Measurements from ENCODE around the gene ZNF724.
"Not testable (repeated sequence)": the region's sequence is repeated elsewhere in the genome, so short reads cannot be mapped to it uniquely, and the experiment has no call there.

ZNF724 gene

DNA sequence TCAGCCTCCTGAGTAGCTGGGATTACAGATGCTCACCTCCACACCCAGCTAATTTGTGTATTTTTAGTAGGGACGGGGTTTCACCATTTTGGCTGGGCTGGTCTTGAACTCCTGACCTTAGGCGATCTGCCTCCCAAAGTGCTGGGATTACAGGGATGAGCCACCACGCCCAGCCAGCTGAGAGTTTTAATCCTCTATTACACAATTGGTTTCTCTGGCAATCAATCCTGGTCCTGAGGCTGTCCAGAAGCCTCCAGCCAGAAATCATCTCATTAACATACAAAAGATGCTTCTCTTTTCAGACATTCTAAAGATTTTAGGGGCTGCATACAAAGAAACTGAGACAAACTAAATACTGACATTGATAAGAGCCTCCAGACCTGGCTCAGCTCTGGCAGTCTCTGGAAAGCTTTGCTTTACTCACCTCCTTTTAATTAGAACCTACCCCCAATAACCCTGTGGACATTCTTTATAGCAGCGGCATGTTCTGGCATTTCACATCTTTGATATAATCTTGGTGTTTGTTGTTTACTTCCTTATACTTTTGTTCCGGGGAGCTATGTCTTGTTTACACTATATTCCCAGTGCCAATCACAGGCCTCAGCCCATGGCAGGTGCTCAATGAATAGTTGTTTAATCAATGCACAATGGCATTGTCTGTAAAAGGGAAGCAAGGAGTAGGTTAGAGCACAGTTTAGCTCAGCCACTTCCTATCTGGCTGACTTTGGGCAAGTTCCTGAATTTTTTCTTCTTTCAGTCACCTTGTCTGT, 4.1 kb upstream of the ZNF724 start:
- no peak overlapping the region for H2AFZ ChIP-seq
- no peak overlapping the region for H3K4me3 ChIP-seq (ENCODE audit: low read depth, low read length)
- no peak overlapping the region for H3K27ac ChIP-seq
- no peaks in the 10 kb centered on the region for H3K4me1 ChIP-seq
- no peaks in the 10 kb centered on the region for H3K36me3 ChIP-seq (ENCODE audit: control insufficient read depth, insufficient read depth, low read length)
- H3K4me2 ChIP-seq (ENCODE audit: low read length): no peak overlapping the region
- no peaks in the 10 kb centered on the region for H3K9me3 ChIP-seq (ENCODE audit: control insufficient read depth, low read length)
- TF ChIP-seq, protein P1, sequence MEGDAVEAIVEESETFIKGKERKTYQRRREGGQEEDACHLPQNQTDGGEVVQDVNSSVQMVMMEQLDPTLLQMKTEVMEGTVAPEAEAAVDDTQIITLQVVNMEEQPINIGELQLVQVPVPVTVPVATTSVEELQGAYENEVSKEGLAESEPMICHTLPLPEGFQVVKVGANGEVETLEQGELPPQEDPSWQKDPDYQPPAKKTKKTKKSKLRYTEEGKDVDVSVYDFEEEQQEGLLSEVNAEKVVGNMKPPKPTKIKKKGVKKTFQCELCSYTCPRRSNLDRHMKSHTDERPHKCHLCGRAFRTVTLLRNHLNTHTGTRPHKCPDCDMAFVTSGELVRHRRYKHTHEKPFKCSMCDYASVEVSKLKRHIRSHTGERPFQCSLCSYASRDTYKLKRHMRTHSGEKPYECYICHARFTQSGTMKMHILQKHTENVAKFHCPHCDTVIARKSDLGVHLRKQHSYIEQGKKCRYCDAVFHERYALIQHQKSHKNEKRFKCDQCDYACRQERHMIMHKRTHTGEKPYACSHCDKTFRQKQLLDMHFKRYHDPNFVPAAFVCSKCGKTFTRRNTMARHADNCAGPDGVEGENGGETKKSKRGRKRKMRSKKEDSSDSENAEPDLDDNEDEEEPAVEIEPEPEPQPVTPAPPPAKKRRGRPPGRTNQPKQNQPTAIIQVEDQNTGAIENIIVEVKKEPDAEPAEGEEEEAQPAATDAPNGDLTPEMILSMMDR (IDR thresholded peaks at IDR 0.05): no peak
- no peaks in the 10 kb centered on the region for H3K79me2 ChIP-seq
- no peak overlapping the region for H3K9ac ChIP-seq
- H3K27me3 ChIP-seq (ENCODE audit: control insufficient read depth, insufficient read depth, low read length): no peaks in the 10 kb centered on the region

DNA sequence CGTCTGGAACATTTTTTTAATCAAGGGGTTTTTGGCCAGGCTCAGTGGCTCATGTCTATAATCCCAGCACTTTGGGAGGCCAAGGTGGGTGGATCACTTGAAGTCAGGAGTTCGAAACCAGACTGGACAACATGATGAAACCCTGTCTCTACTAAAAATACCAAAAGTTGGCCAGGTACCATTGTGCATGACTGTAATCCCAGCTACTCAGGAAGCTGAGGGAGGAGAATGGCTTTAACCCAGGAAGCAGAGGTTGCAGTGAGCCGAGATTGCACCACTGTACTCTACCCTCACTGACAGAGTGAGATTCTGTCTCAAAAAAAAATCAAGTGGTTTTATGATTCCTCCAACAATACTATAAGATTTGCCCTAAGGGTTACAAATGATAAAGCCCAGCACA, 3.1 kb upstream of the ZNF724 start:
- H3K79me2 ChIP-seq; H3K36me3 ChIP-seq (ENCODE audit: control insufficient read depth, insufficient read depth, low read length); H3K9ac ChIP-seq; H3K4me2 ChIP-seq (ENCODE audit: low read length); H2AFZ ChIP-seq; H3K27me3 ChIP-seq (ENCODE audit: control insufficient read depth, insufficient read depth, low read length); H3K9me3 ChIP-seq (ENCODE audit: control insufficient read depth, low read length); H3K27ac ChIP-seq; H3K4me3 ChIP-seq (ENCODE audit: low read depth, low read length); H3K4me1 ChIP-seq: not testable (repeated sequence)

- Histone ChIP-seq H3K27me3 (ENCODE audit: control insufficient read depth, insufficient read depth, low read length) (no peaks in the 10 kb centered on the region), H3K27ac (no peak overlapping the region), H3K9ac (no peak overlapping the region), H3K4me1 (no peaks in the 10 kb centered on the region), H3K4me2 (ENCODE audit: low read length) (no peak overlapping the region), H2AFZ (no peak overlapping the region), H3K9me3 (ENCODE audit: control insufficient read depth, low read length) (peaks cover 3% of the 10 kb centered on the region), H3K36me3 (ENCODE audit: control insufficient read depth, insufficient read depth, low read length) (no peaks in the 10 kb centered on the region), H3K4me3 (ENCODE audit: low read depth, low read length) (no peak overlapping the region), H3K79me2 (no peaks in the 10 kb centered on the region)
- TF ChIP-seq, protein P1 (IDR thresholded peaks at IDR 0.05): no peak
These were observed 8.8 kb downstream of the ZNF724 start for GRCh38 chr19:23241419-23241818.

DNA sequence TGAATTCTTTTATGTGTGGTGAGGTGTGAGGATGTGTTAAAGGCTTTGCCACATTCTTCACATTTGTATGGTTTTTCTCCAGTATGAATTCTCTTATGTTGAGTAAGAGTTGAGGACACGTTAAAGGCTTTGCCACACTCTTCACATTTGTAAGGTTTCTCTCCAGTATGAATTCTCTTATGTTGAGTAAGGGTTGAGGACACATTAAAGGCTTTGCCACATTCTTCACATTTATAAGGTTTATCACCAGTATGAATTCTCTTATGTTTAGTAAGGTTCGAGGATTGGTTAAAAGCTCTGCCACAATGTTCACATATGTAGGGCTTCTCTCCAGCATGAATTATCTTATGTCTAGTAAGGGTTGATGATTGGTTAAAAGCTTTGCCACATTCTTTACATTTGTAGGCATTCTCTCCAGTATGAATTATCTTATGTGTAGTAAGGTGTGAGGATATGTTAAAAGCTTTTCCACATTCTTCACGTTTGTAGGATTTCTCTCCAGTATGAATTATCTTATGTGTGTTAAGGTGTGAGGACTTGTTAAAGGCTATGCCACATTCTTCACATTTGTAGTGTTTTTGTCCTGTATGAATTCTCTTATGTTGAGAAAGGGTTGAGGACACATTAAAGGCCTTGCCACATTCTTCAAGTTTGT, 27.1 kb downstream of the ZNF724 start:
- H3K27me3 ChIP-seq (ENCODE audit: control insufficient read depth, insufficient read depth, low read length): no peaks in the 10 kb centered on the region
- H3K4me2 ChIP-seq (ENCODE audit: low read length): no peak overlapping the region
- peaks cover 2% of the 10 kb centered on the region for H3K36me3 ChIP-seq (ENCODE audit: control insufficient read depth, insufficient read depth, low read length)
- no peak overlapping the region for H3K4me3 ChIP-seq (ENCODE audit: low read depth, low read length)
- no peaks in the 10 kb centered on the region for H3K4me1 ChIP-seq
- no peaks in the 10 kb centered on the region for H3K79me2 ChIP-seq
- TF ChIP-seq, protein P1 (IDR thresholded peaks at IDR 0.05): no peak
- H3K9ac ChIP-seq: no peak overlapping the region
- no peak overlapping the region for H3K27ac ChIP-seq
- no peaks in the 10 kb centered on the region for H3K9me3 ChIP-seq (ENCODE audit: control insufficient read depth, low read length)
- no peak overlapping the region for H2AFZ ChIP-seq

DNA sequence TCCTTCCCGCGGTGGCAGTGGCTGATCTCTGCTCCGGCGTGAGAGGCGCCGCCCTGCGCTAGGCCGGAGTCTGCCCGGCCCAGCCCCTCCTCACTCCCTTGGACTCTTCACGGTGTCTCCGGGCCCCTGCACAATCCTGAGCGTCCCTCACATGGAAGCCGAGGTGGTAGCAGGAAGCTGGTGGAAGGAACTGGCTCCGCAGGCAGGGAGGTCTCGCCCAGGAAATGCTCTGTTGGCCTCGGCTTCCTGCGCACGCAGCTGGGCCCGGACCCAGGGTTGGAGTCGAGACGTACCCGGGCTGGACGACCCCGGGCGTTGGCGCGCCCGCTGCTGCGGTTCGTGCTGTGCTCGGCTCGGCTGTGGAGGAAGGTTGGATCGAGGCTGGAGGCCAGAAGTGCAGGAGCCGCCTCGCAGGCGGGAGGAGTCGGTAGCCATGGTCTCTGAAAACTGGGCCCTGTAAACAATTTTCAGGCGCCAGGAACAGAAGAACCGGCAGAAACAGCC, 46.3 kb downstream of the ZNF724 start:
- H3K9ac ChIP-seq: no peak overlapping the region

More for the DNA sequence above, 46.3 kb downstream of the ZNF724 start:
- Histone ChIP-seq H3K4me2 (ENCODE audit: low read length) (peak overlapping the region; percentile 49), H3K4me3 (ENCODE audit: low read depth, low read length) (no peak overlapping the region), H3K36me3 (ENCODE audit: control insufficient read depth, insufficient read depth, low read length) (no peaks in the 10 kb centered on the region), H3K79me2 (no peaks in the 10 kb centered on the region), H3K27me3 (ENCODE audit: control insufficient read depth, insufficient read depth, low read length) (no peaks in the 10 kb centered on the region), H3K4me1 (no peaks in the 10 kb centered on the region), H2AFZ (no peak overlapping the region), H3K9me3 (ENCODE audit: control insufficient read depth, low read length) (no peaks in the 10 kb centered on the region), H3K27ac (no peak overlapping the region)
- TF ChIP-seq, protein P1 (IDR thresholded peaks at IDR 0.05): no peak

Measured in parathyroid adenoma (tissue), 2 donors.